OCI-LY1 (cell line): ENCODE data around the gene CTNNA2.

ENCODE experiments used
- CTCF ChIP-seq: fragments of 200-600 bp; sonication (generic), shearing (Covaris generic); IDR thresholded peaks from 2 replicates; pipeline ENCODE4 v1.5.1; 2017; ENCODE audit warnings: mild to moderate bottlenecking, antibody characterized with exemption, low read length, moderate library complexity, mixed read lengths
- EZH2 ChIP-seq: fragments of 200-600 bp; sonication (generic), shearing (Covaris generic); IDR thresholded peaks from 2 replicates; pipeline ENCODE4 v1.8.0; 2017; ENCODE audit warnings: borderline replicate concordance, mixed run types, mild to moderate bottlenecking, antibody characterized with exemption, low read length, moderate library complexity, mixed read lengths

GRCh38 chr2:79984476-79984875, 471.6 kb downstream of the CTNNA2 start:
- TF ChIP-seq CTCF (no peak), EZH2 (no peak)
